H1 (cell line): Measurements from ENCODE around the gene CASK. TPM values are rescaled to one million over a fixed set of nuclear protein-coding genes. Genes with fewer than 3 reads are reported as not detected.

Source experiments
- CTCF ChIA-PET: fragments of 300-600 bp; sonication (Branson Sonifier 250); formaldehyde crosslinking; loops from one replicate; lab custom pipeline; 2021; ENCODE audit not compliant: partially characterized antibody; lab: Charles Lee
- POLR2A ChIA-PET: fragments of 300-600 bp; sonication (Branson Sonifier 250); formaldehyde crosslinking; loops from one replicate; lab custom pipeline; 2021; ENCODE audit warnings: inconsistent platforms; ENCODE audit not compliant: partially characterized antibody; lab: Charles Lee
- DNase-seq, 2 experiments: peaks; one replicate each; pipeline versions ENCODE4 v3.0.0 to v3.0.0-alpha.2; 2010 to 2022; ENCODE audit warnings: low spot score in 2 of 2, low read depth in 1 of 2, mixed read lengths in 1 of 2
- FAIRE-seq: peaks from 2 replicates; lab custom pipeline; 2011; peaks lifted over from hg19 to GRCh38; lab: Jason Lieb, UNC
- H2AFZ ChIP-seq: 2 replicates; pipeline ENCODE4 v1.8.1; 2012; ENCODE audit warnings: low read length, inconsistent platforms
- H2AK5ac ChIP-seq: 2 replicates; pipeline ENCODE4 v1.6.1; 2013; ENCODE audit warnings: low read depth, low read length
- H2BK120ac ChIP-seq: replicated peaks from 2 replicates; pipeline ENCODE3; 2013; ENCODE audit warnings: low read depth, low read length, inconsistent platforms
- H2BK12ac ChIP-seq: 2 replicates; pipeline ENCODE4 v1.6.1; 2013; ENCODE audit warnings: low read depth, low read length
- H2BK15ac ChIP-seq: 2 replicates; pipeline ENCODE4 v1.6.1; 2013; ENCODE audit warnings: low read length
- H2BK20ac ChIP-seq: 2 replicates; pipeline ENCODE4 v1.6.1; 2013; ENCODE audit warnings: low read length
- H2BK5ac ChIP-seq: 2 replicates; pipeline ENCODE4 v1.6.1; 2013; ENCODE audit warnings: low read depth, low read length
- H3K14ac ChIP-seq: 2 replicates; pipeline ENCODE4 v1.6.1; 2013; ENCODE audit warnings: inconsistent platforms; ENCODE audit not compliant: insufficient read length
- H3K18ac ChIP-seq: 2 replicates; pipeline ENCODE4 v1.6.1; 2013; ENCODE audit warnings: low read length; ENCODE audit errors: extremely low read depth
- H3K23ac ChIP-seq: 2 replicates; pipeline ENCODE4 v1.6.1; 2013; ENCODE audit warnings: inconsistent platforms; ENCODE audit not compliant: insufficient read length
- H3K23me2 ChIP-seq: 2 replicates; pipeline ENCODE4 v1.6.1; 2013; ENCODE audit warnings: low read depth, low read length
- H3K27ac ChIP-seq: 2 replicates; pipeline ENCODE4 v1.6.1; 2011; ENCODE audit warnings: low read depth, low read length, inconsistent platforms
- H3K27me3 ChIP-seq, 4 experiments: replicated peaks in 1 of 4; 1 replicate in 1 of 4; 2 replicates in 3 of 4; pipeline versions ENCODE4 v1.6.1 to v1.8.1; 2011 to 2013; ENCODE audit warnings: low read length in 3 of 4, mild to moderate bottlenecking in 3 of 4, inconsistent platforms in 2 of 4, mixed read lengths in 2 of 4, moderate library complexity in 1 of 4; ENCODE audit not compliant: control insufficient read depth in 3 of 4, insufficient read depth in 3 of 4; ENCODE audit errors: extremely low read depth in 1 of 4
- H3K36me3 ChIP-seq, 4 experiments: 2 replicates each; pipeline versions ENCODE4 v1.6.1 to v1.8.1; 2011 to 2013; ENCODE audit warnings: mild to moderate bottlenecking in 4 of 4, low read length in 3 of 4, moderate library complexity in 2 of 4, control low read depth in 1 of 4, inconsistent platforms in 1 of 4; ENCODE audit not compliant: insufficient read depth in 4 of 4, control insufficient read depth in 2 of 4
- H3K4ac ChIP-seq: replicated peaks from 2 replicates; pipeline ENCODE3; 2013; ENCODE audit warnings: low read length, low read depth, mixed read lengths, inconsistent platforms; ENCODE audit not compliant: insufficient read length
- H3K4me1 ChIP-seq, 4 experiments: replicated peaks in 1 of 4; 1 replicate in 1 of 4; 2 replicates in 3 of 4; pipeline versions ENCODE4 v1.6.1 to v1.8.1; 2011 to 2013; ENCODE audit warnings: low read length in 3 of 4, inconsistent platforms in 2 of 4, mixed read lengths in 1 of 4; ENCODE audit not compliant: insufficient read depth in 4 of 4, control insufficient read depth in 3 of 4
- H3K4me2 ChIP-seq, 2 experiments: 2 replicates each; pipeline versions ENCODE4 v1.6.1 to v1.8.1; 2011 to 2013; ENCODE audit warnings: low read depth in 2 of 2, low read length in 2 of 2, control low read depth in 1 of 2, inconsistent platforms in 1 of 2, mild to moderate bottlenecking in 1 of 2; ENCODE audit not compliant: insufficient read depth in 1 of 2
- H3K4me3 ChIP-seq, 4 experiments: fragments of 200-600, 300-600 bp in 1 of 4; sonication (generic), shearing (Covaris generic), sonication (Bioruptor Twin) in 1 of 4; 2 replicates each; pipeline versions ENCODE4 v1.5.1 to v1.8.1; 2011 to 2016; ENCODE audit warnings: low read length in 4 of 4, low read depth in 3 of 4, control low read depth in 2 of 4, inconsistent platforms in 2 of 4, mild to moderate bottlenecking in 2 of 4, mixed read lengths in 1 of 4, moderate library complexity in 1 of 4; ENCODE audit not compliant: insufficient read depth in 2 of 4; ENCODE audit errors: extremely low read depth in 1 of 4
- H3K56ac ChIP-seq: replicated peaks from 2 replicates; pipeline ENCODE3; 2013; ENCODE audit warnings: low read depth, mild to moderate bottlenecking, mixed read lengths, low read length, inconsistent platforms; ENCODE audit not compliant: insufficient read length
- H3K79me1 ChIP-seq: 2 replicates; pipeline ENCODE4 v1.6.1; 2013; ENCODE audit warnings: low read depth, low read length, control low read depth
- H3K79me2 ChIP-seq, 2 experiments: 2 replicates each; pipeline versions ENCODE4 v1.6.1 to v1.8.1; 2012 to 2013; ENCODE audit warnings: low read length in 2 of 2, mild to moderate bottlenecking in 2 of 2, inconsistent platforms in 1 of 2; ENCODE audit not compliant: insufficient read depth in 2 of 2, control insufficient read depth in 1 of 2
- H3K9ac ChIP-seq, 4 experiments: replicated peaks in 1 of 4; 1 replicate in 1 of 4; 2 replicates in 3 of 4; pipeline versions ENCODE4 v1.6.1 to v1.8.1; 2011 to 2013; ENCODE audit warnings: low read depth in 3 of 4, low read length in 3 of 4, control low read depth in 2 of 4, mild to moderate bottlenecking in 2 of 4, moderate library complexity in 2 of 4, inconsistent platforms in 1 of 4; ENCODE audit errors: extremely low read depth in 1 of 4
- H3K9me3 ChIP-seq, 2 experiments: 2 replicates each; pipeline versions ENCODE4 v1.6.1 to v1.8.1; 2012 to 2013; ENCODE audit warnings: mild to moderate bottlenecking in 2 of 2, moderate library complexity in 2 of 2, control low read depth in 1 of 2, inconsistent platforms in 1 of 2, low read depth in 1 of 2, low read length in 1 of 2, mixed read lengths in 1 of 2; ENCODE audit not compliant: insufficient read depth in 2 of 2
- H4K20me1 ChIP-seq, 2 experiments: replicated peaks in 1 of 2; 2 replicates each; pipeline versions ENCODE3 to v1.8.1; 2011 to 2013; ENCODE audit warnings: inconsistent platforms in 2 of 2, low read length in 2 of 2, mild to moderate bottlenecking in 1 of 2; ENCODE audit not compliant: insufficient read depth in 2 of 2, control insufficient read depth in 1 of 2
- H4K5ac ChIP-seq: 2 replicates; pipeline ENCODE4 v1.6.1; 2013; ENCODE audit warnings: low read length, low read depth, mixed read lengths, inconsistent platforms; ENCODE audit not compliant: insufficient read length
- H4K8ac ChIP-seq: 2 replicates; pipeline ENCODE4 v1.8.0; 2013; ENCODE audit warnings: mild to moderate bottlenecking, moderate library complexity, low read length, inconsistent platforms; ENCODE audit not compliant: insufficient read depth; ENCODE audit errors: extremely low read depth
- H4K91ac ChIP-seq: replicated peaks from 2 replicates; pipeline ENCODE3; 2013; ENCODE audit warnings: low read length, mixed read lengths, inconsistent platforms; ENCODE audit not compliant: insufficient read length
- BRCA1 ChIP-seq: IDR thresholded peaks from 2 replicates; pipeline ENCODE4 v1.6.1; 2012; ENCODE audit warnings: low read depth, low read length, improper control_type of control experiment
- CBX8 ChIP-seq: fragments of 300-800, 300-1000 bp; sonication (generic); IDR thresholded peaks from 2 replicates; pipeline ENCODE4 v1.7.1; 2016; ENCODE audit warnings: low read depth, low read length, borderline replicate concordance
- FOSL1 ChIP-seq: IDR thresholded peaks from 2 replicates; pipeline ENCODE4 v1.6.1; 2011; ENCODE audit warnings: mild to moderate bottlenecking, low read depth, low read length, moderate library complexity; ENCODE audit not compliant: insufficient read depth
- HDAC6 ChIP-seq: IDR thresholded peaks from one replicate; pipeline ENCODE4 v1.7.1; 2012; ENCODE audit warnings: low read depth, mild to moderate bottlenecking, inconsistent platforms, low read length, moderate library complexity
- KDM5A ChIP-seq: fragments of 200-600 bp; IDR thresholded peaks from 2 replicates; pipeline ENCODE4 v1.7.1; 2012; ENCODE audit warnings: mild to moderate bottlenecking, low read length, inconsistent platforms, mixed read lengths
- POLR2AphosphoS5 ChIP-seq: IDR thresholded peaks from 2 replicates; pipeline ENCODE4 v1.6.1; 2011; ENCODE audit warnings: low read depth, low read length
- POU5F1 ChIP-seq: IDR thresholded peaks from 2 replicates; pipeline ENCODE4 v1.6.1; 2011; ENCODE audit warnings: low read depth, mild to moderate bottlenecking, low read length, moderate library complexity
- RBBP5 ChIP-seq: IDR thresholded peaks from 2 replicates; pipeline ENCODE4 v1.7.1; 2012; ENCODE audit warnings: low read depth, mild to moderate bottlenecking, inconsistent platforms, low read length, moderate library complexity, borderline replicate concordance
- TAF7 ChIP-seq: optimal IDR thresholded peaks from 2 replicates; pipeline ENCODE3; 2011; ENCODE audit warnings: low read depth, mild to moderate bottlenecking, inconsistent platforms, low read length, moderate library complexity, borderline replicate concordance
- USF2 ChIP-seq: IDR thresholded peaks from 2 replicates; pipeline ENCODE4 v1.6.1; 2011; ENCODE audit warnings: low read length, improper control_type of control experiment
- ZNF274 ChIP-seq: IDR thresholded peaks from 2 replicates; pipeline ENCODE4 v1.7.0; 2012; ENCODE audit warnings: low read length, borderline replicate concordance; ENCODE audit errors: extremely low read depth
- WGBS, 2 experiments: shearing (Covaris generic) in 1 of 2; methylation state at CpG; one replicate each; pipeline versions ENCODE4 v1.1.6 to v1.1.7; 2013 to 2015; ENCODE audit warnings: low lambda C conversion rate in 2 of 2, mixed read lengths in 2 of 2, inconsistent platforms in 1 of 2, low coverage in 1 of 2, missing lambda C conversion rate in 1 of 2; ENCODE audit not compliant: insufficient replicate concordance in 2 of 2, insufficient coverage in 1 of 2, insufficient read length in 1 of 2; ENCODE audit errors: extremely low coverage in 1 of 2, missing lambda C conversion rate in 1 of 2; 5-methylcytosine and 5-hydroxymethylcytosine counted together
- polyA plus RNA-seq, 7 experiments: library from polyadenylated mRNA; depleted of rRNA in 3 of 7; stranded (reverse) in 5 of 7; unstranded in 2 of 7; fragments of >200 nt in 5 of 7; fragments of 200-250 nt in 2 of 7; gene quantifications; 1 replicate in 5 of 7; 2 replicates in 1 of 7; 4 replicates in 1 of 7; pipeline versions ENCODE4 v1.2.1 to v1.2.3, GENCODE V29; 2011 to 2013; ENCODE audit warnings: missing spikeins in 2 of 7, mixed read lengths in 2 of 7
- total RNA-seq: library from RNA; stranded (reverse); fragmentation: NEBNext Ultra II Directional; extraction: Animal tissue kit (Norgen Biotek cat#: 25700); gene quantifications from 2 replicates; pipeline ENCODE4 v1.2.1, GENCODE V29; 2021

The CASK gene
- total and polyA plus RNA-seq, 2 of the 8 experiments (the other 6 are each of a cell fraction or from before 2014, with no cell fraction given), result 21.6 to 55.1 TPM

- no peak overlapping the region for H2BK20ac ChIP-seq
- no peak overlapping the region for H3K14ac ChIP-seq
- H3K79me1 ChIP-seq, result no peaks in the 10 kb centered on the region
- no peak overlapping the region for H2BK5ac ChIP-seq
- H3K27me3 ChIP-seq, result no peaks in the 10 kb centered on the region
- peak; percentile 55 for FAIRE-seq
- no peaks in the 10 kb centered on the region for H3K9me3 ChIP-seq
- ChIA-PET CTCF (no interaction called here), POLR2A (no interaction called here)
- H3K4me1 ChIP-seq, result peaks cover 0 to 5% (median 1%) of the 10 kb centered on the region in 4 experiments; a peak in 4 of 7 replicates
- no peak overlapping the region for H3K56ac ChIP-seq
- no peaks in the 10 kb centered on the region for H3K36me3 ChIP-seq
- H2BK120ac ChIP-seq, result no peak overlapping the region
- H4K8ac ChIP-seq, result no peak overlapping the region
- TF ChIP-seq POU5F1 (no peak), FOSL1 (no peak), USF2 (no peak), ZNF274 (no peak), CBX8 (no peak), RBBP5 (no peak), POLR2AphosphoS5 (no peak), BRCA1 (no peak), TAF7 (no peak), KDM5A (no peak), HDAC6 (no peak)
- H4K91ac ChIP-seq, result no peak overlapping the region
- no peak overlapping the region for H3K27ac ChIP-seq
- no peaks in the 10 kb centered on the region for H4K20me1 ChIP-seq
- no peak overlapping the region for H4K5ac ChIP-seq
- H2BK15ac ChIP-seq, result no peak overlapping the region
- no peak overlapping the region for H2AFZ ChIP-seq
- H2BK12ac ChIP-seq, result no peak overlapping the region
- 90% methylated on average over 2 of the region's 3 CpGs; no CpG with 5 or more reads in 1 of the 2 experiments for WGBS, 2 experiments
- H3K4ac ChIP-seq, result no peak overlapping the region
- no peak overlapping the region for H3K18ac ChIP-seq
- H2AK5ac ChIP-seq, result no peak overlapping the region
- no peak overlapping the region for H3K4me2 ChIP-seq
- H3K79me2 ChIP-seq, result no peaks in the 10 kb centered on the region
- DNase-seq, result no peak
- H3K23me2 ChIP-seq, result no peaks in the 10 kb centered on the region
- no peak overlapping the region for H3K9ac ChIP-seq
- H3K4me3 ChIP-seq, result no peak overlapping the region
- H3K23ac ChIP-seq, result no peak overlapping the region
Measured at GRCh38 chrX:41705680-41706374, 217.5 kb downstream of the CASK start.
